Brain microvascular endothelial cell (primary cell): ENCODE measurements around the gene HLA-DQB2.
"Not testable (repeated sequence)": the region's sequence is repeated elsewhere in the genome, so short reads cannot be mapped to it uniquely, and the experiment has no call there.

Source experiments
- DNase-seq: peaks from one replicate; pipeline ENCODE4 v3.0.0-alpha.2; 2020
- H3K27ac ChIP-seq: fragments of 250-450 bp; sonication (Bioruptor Pico); 2 replicates; pipeline ENCODE4 v1.5.1; 2020; ENCODE audit warnings: mild to moderate bottlenecking, moderate library complexity
- H3K27me3 ChIP-seq: fragments of 250-450 bp; sonication (Bioruptor Pico); replicated peaks from 2 replicates; pipeline ENCODE4 v1.5.1; 2020; ENCODE audit warnings: mild to moderate bottlenecking
- H3K36me3 ChIP-seq: fragments of 250-450 bp; sonication (Bioruptor Pico); replicated peaks from 2 replicates; pipeline ENCODE4 v1.5.1; 2020; ENCODE audit warnings: mild to moderate bottlenecking
- H3K4me3 ChIP-seq: 2 replicates; pipeline ENCODE4 v1.5.1; 2011; ENCODE audit warnings: low read depth, mild to moderate bottlenecking, control low read depth, low read length, moderate library complexity
- in situ Hi-C: cut with HindIII; loops from 2 replicates; pipeline ENCODE4 v1.10.0; 2017; ENCODE audit warnings: low sequenced_read_pairs, low pct_ligation_motif_present
- TF ChIP-seq, protein P1 (sequence below): IDR thresholded peaks from 2 replicates; pipeline ENCODE4 v1.5.1; 2011; ENCODE audit warnings: low read depth, mild to moderate bottlenecking, moderate library complexity, low read length, control low read depth, inconsistent platforms; ENCODE audit errors: missing control alignments

The HLA-DQB2 gene

DNA sequence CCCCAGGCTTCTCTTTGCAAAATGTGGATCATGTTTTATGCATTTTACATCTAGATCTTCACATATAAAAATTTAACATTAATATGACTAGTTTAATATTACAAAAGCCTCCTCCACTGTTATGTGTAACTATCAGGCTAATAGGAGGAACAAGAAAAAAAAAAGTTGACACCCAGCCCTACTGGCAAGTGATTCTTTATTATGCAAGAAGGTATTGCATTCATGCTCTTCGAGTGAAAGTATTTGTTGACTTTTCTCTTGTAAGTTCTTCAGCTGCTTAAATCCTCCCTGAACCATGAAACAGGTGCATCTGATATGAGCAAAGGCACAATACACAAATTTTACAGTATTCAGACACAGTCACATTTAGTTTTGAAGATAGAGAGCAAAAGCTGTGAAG lies 716 bp upstream of the HLA-DQB2 start:
- in situ Hi-C loops: no loop called here

DNA sequence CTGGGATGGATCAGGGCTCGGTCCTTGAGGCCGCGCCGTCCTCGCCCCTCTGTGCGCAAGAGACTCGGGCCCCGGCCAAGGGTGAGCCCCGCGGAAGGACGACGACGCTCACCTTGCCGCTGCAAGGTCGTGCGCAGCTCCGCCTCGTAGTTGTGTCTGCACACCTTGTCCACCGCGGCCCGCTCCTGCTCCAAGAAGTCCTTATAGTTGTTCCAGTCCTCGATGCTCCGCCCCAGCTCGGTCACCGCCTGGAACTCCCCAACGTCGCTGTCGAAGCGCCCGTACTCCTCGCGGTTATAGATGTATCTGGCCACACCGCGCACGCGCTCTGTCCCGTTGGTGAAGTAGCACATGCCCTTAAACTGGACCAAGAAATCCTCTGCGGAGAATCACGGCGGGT lies 1.8 kb downstream of the HLA-DQB2 start:
- H3K27ac ChIP-seq: no peak overlapping the region
- H3K27me3 ChIP-seq: no peaks in the 10 kb centered on the region
- H3K4me3 ChIP-seq: no peak overlapping the region
- no peaks in the 10 kb centered on the region for H3K36me3 ChIP-seq
- TF ChIP-seq, protein P1, sequence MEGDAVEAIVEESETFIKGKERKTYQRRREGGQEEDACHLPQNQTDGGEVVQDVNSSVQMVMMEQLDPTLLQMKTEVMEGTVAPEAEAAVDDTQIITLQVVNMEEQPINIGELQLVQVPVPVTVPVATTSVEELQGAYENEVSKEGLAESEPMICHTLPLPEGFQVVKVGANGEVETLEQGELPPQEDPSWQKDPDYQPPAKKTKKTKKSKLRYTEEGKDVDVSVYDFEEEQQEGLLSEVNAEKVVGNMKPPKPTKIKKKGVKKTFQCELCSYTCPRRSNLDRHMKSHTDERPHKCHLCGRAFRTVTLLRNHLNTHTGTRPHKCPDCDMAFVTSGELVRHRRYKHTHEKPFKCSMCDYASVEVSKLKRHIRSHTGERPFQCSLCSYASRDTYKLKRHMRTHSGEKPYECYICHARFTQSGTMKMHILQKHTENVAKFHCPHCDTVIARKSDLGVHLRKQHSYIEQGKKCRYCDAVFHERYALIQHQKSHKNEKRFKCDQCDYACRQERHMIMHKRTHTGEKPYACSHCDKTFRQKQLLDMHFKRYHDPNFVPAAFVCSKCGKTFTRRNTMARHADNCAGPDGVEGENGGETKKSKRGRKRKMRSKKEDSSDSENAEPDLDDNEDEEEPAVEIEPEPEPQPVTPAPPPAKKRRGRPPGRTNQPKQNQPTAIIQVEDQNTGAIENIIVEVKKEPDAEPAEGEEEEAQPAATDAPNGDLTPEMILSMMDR: no peak
- in situ Hi-C loops: no loop called here
- no peak for DNase-seq

More for the DNA sequence above, 716 bp upstream of the HLA-DQB2 start:
- no peak overlapping the region for H3K27ac ChIP-seq
- DNase-seq: no peak
- H3K4me3 ChIP-seq: no peak overlapping the region
- peaks cover 2% of the 10 kb centered on the region for H3K27me3 ChIP-seq
- TF ChIP-seq, protein P1: no peak
- no peaks in the 10 kb centered on the region for H3K36me3 ChIP-seq

DNA sequence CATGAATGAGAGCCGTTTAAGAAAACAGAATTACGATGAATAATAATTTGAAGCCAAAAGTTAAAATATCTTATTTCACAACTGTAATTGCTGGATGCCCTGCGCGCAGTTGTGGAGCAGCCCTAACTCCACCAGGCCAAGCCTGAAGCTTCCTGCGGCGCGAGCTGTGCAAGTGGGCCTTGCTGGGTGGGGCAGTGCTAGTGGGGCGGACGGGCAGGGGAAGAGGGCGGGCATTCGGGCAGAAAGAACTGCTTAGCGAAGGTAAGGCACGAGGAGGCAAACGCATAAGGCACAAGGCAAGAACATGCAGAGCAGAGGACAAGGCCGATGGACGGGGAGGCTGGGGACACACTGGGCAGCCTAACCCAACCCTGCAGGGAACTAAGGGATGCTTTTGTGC lies 2.3 kb downstream of the HLA-DQB2 start:
- Histone ChIP-seq H3K36me3 (no peaks in the 10 kb centered on the region), H3K4me3 (no peak overlapping the region), H3K27me3 (no peaks in the 10 kb centered on the region), H3K27ac (no peak overlapping the region)
- TF ChIP-seq, protein P1: no peak
- in situ Hi-C loops: no loop called here
- DNase-seq: no peak

DNA sequence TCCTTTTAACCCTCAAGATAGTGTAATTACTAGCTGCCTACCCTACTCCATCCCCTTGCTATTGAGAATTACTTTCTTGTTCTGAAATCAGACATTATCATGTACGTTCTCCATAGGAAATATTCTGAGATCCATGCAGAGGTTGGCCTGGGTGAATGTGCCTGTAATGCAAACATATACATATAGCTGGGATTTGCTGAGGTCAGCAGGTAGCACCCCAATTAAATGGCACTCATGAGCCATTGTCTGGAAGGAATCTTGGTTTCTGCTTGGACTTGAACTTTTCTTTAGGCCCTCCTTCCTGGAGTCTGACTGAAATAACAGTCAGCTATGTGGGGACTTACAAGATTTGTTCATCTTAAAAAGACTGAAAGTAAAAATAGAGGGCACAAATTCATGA lies 3.7 kb downstream of the HLA-DQB2 start:
- Histone ChIP-seq H3K27me3 (no peaks in the 10 kb centered on the region), H3K36me3 (no peaks in the 10 kb centered on the region), H3K27ac (no peak overlapping the region), H3K4me3 (no peak overlapping the region)
- no peak for DNase-seq
- TF ChIP-seq, protein P1: no peak
- in situ Hi-C loops: loop anchor here (10.0 kb wide), 1 partner anchor 95 kb away; the partner anchor contains the start of gene HLA-DQB1

DNA sequence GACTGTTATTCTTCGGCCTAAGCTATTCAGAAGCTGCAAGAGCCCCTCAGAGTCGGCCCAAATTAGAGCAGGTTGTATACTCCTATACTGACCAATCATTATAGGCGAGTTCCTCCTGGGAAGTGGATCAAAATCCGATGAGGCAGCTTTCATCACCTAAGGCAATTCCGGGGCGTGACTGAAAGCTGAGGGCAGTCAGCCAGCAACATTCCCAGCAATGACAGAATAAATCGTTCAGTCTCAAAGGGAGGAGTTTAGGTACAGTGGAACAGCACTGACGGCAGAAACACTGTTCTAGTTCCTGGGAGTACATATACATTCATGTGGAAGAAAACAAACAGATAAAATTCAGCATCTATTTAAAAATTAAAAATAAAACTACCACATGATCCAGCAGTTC lies 10.8 kb downstream of the HLA-DQB2 start:
- DNase-seq: no peak
- in situ Hi-C loops: loop anchor here (10.0 kb wide), 1 partner anchor 88 kb away; the partner anchor contains the start of gene HLA-DQB1
- Histone ChIP-seq H3K27me3 (no peaks in the 10 kb centered on the region), H3K36me3 (no peaks in the 10 kb centered on the region), H3K4me3 (no peak overlapping the region), H3K27ac (no peak overlapping the region)
- TF ChIP-seq, protein P1: no peak

DNA sequence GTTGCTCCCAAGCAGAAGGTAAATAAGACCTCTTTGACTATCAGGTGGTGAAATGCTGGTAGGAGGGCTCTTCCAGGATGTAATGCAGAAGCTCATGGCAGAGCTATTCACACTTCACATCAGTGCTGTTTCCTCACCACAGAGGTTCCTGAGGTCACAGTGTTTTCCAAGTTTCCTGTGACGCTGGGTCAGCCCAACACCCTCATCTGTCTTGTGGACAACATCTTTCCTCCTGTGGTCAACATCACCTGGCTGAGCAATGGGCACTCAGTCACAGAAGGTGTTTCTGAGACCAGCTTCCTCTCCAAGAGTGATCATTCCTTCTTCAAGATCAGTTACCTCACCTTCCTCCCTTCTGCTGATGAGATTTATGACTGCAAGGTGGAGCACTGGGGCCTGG lies 17.7 kb downstream of the HLA-DQB2 start:
- H3K27ac ChIP-seq, in situ Hi-C loops, H3K4me3 ChIP-seq, H3K27me3 ChIP-seq, H3K36me3 ChIP-seq, DNase-seq: not testable (repeated sequence)
